Thoracic aorta (tissue), 2 donors: ENCODE data around the gene SLC25A30. TPM values are rescaled to one million over a fixed set of nuclear protein-coding genes. Genes with fewer than 3 reads are reported as not detected.
"Not testable (repeated sequence)": the region's sequence is repeated elsewhere in the genome, so short reads cannot be mapped to it uniquely, and the experiment has no call there.

ENCODE experiments used
- ATAC-seq: fragments of 150-250 bp; one replicate; pipeline ENCODE4 v1.8.0; 2017; ENCODE audit warnings: low read depth; ENCODE audit not compliant: insufficient number of reproducible peaks, low FRiP score
- DNase-seq: peaks from one replicate; pipeline ENCODE4 v3.0.0-alpha.2; 2020; ENCODE audit warnings: low spot score
- H3K27ac ChIP-seq, 2 donors: fragments of 200-600 bp; sonication (generic); 1 replicate in 1 of 2; 2 replicates in 1 of 2; pipeline ENCODE4 v1.5.1; 2016; ENCODE audit warnings: mild to moderate bottlenecking in 2 of 2, moderate library complexity in 2 of 2
- H3K27me3 ChIP-seq: fragments of 200-600 bp; sonication (generic); replicated peaks from 2 replicates; pipeline ENCODE4 v1.6.0; 2016; ENCODE audit warnings: mild to moderate bottlenecking; ENCODE audit not compliant: insufficient read depth
- H3K36me3 ChIP-seq: fragments of 200-600 bp; sonication (generic); one replicate; pipeline ENCODE4 v1.5.1; 2016
- H3K4me1 ChIP-seq, 2 donors: fragments of 200-600 bp; sonication (generic); 1 replicate in 1 of 2; 2 replicates in 1 of 2; pipeline versions ENCODE4 v1.5.1 to v1.6.0; 2016; ENCODE audit warnings: low read depth in 2 of 2, mild to moderate bottlenecking in 1 of 2; ENCODE audit not compliant: control insufficient read depth in 1 of 2
- H3K4me3 ChIP-seq: fragments of 200-600 bp; sonication (generic); 2 replicates; pipeline ENCODE4 v1.5.1; 2016; ENCODE audit warnings: mild to moderate bottlenecking
- H3K9me3 ChIP-seq: fragments of 200-600 bp; sonication (generic); 2 replicates; pipeline ENCODE4 v1.5.1; 2016
- total RNA-seq, 2 donors: library from RNA; depleted of rRNA; stranded (reverse); fragments of >200 nt; gene quantifications; one replicate each; pipeline versions ENCODE4 v1.1.0 to v1.2.3, GENCODE V29; 2016
- TF ChIP-seq, protein P1 (sequence below): fragments of 200-600 bp; sonication (generic); IDR thresholded peaks from one replicate; pipeline ENCODE4 v1.5.1; 2019; ENCODE audit warnings: antibody characterized with exemption

SLC25A30 gene
- total RNA-seq, 2 donors from 2014 or later = 18.7 to 19.9 TPM

GRCh38 chr13:45432737-45433380, 14.7 kb upstream of the SLC25A30 start:
- Histone ChIP-seq H3K27ac (no peak overlapping the region), H3K36me3 (no peaks in the 10 kb centered on the region), H3K27me3 (no peaks in the 10 kb centered on the region), H3K9me3 (no peaks in the 10 kb centered on the region), H3K4me1 (peaks cover 0 to 7% of the 10 kb centered on the region in 2 donors), H3K4me3 (no peak overlapping the region)
- TF ChIP-seq, protein P1, sequence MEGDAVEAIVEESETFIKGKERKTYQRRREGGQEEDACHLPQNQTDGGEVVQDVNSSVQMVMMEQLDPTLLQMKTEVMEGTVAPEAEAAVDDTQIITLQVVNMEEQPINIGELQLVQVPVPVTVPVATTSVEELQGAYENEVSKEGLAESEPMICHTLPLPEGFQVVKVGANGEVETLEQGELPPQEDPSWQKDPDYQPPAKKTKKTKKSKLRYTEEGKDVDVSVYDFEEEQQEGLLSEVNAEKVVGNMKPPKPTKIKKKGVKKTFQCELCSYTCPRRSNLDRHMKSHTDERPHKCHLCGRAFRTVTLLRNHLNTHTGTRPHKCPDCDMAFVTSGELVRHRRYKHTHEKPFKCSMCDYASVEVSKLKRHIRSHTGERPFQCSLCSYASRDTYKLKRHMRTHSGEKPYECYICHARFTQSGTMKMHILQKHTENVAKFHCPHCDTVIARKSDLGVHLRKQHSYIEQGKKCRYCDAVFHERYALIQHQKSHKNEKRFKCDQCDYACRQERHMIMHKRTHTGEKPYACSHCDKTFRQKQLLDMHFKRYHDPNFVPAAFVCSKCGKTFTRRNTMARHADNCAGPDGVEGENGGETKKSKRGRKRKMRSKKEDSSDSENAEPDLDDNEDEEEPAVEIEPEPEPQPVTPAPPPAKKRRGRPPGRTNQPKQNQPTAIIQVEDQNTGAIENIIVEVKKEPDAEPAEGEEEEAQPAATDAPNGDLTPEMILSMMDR = no peak
- DNase-seq (no peak), ATAC-seq (no peak)

DNA sequence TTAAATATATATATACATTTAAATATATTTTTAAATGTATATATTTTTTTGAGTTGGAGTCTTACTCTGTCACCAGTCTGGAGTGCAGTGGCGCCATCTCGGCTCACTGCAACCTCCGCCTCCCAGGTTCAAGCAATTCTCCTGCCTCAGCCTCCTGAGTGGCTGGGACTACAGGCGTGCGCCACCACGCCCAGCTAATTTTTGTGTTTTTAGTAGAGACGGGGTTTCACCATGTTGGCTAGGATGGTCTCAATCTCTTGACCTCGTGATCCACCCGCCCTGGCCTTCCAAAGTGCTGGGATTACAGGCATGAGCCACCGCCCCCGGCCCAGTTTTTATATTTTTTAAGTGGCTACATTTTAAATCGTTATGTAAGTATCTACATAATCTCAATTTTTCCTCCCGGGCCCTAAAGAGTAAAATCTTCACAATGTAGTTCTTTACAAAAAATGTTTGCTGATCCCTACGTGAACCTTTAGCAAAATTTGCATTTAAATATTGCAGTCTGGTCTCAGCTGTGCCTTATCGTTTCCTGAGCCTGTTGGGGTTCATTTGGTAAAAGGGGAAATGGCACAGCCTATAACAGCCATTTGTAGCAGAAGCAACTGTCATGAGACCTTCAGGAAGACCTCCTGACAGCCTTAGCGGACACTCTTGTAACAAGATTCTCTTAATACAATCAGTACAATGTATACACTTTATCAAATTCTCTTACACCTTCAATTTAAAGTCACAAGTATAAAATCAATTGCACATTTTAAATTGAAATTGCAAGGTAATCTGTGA, 8.1 kb upstream of the SLC25A30 start:
- H3K27me3 ChIP-seq, H3K4me1 ChIP-seq, ATAC-seq, H3K36me3 ChIP-seq, H3K4me3 ChIP-seq, H3K9me3 ChIP-seq, H3K27ac ChIP-seq, DNase-seq: not testable (repeated sequence)

- Histone ChIP-seq H3K4me3 (no peak overlapping the region), H3K36me3 (no peaks in the 10 kb centered on the region), H3K4me1 (no peaks in the 10 kb centered on the region), H3K27me3 (no peaks in the 10 kb centered on the region), H3K9me3 (no peaks in the 10 kb centered on the region), H3K27ac (no peak overlapping the region)
- DNase-seq (no peak), ATAC-seq (no peak)
- TF ChIP-seq, protein P1 = no peak
These were observed 4.6 kb upstream of the SLC25A30 start for GRCh38 chr13:45422731-45423292.

- Histone ChIP-seq H3K36me3 (no peaks in the 10 kb centered on the region), H3K27ac (no peak overlapping the region), H3K4me3 (no peak overlapping the region), H3K9me3 (no peaks in the 10 kb centered on the region), H3K4me1 (peaks cover 10 to 16% of the 10 kb centered on the region in 2 donors), H3K27me3 (no peaks in the 10 kb centered on the region)
- DNase-seq (no peak), ATAC-seq (no peak)
- TF ChIP-seq, protein P1 = no peak
These were observed 1.8 kb upstream of the SLC25A30 start for GRCh38 chr13:45419945-45420344.

DNA sequence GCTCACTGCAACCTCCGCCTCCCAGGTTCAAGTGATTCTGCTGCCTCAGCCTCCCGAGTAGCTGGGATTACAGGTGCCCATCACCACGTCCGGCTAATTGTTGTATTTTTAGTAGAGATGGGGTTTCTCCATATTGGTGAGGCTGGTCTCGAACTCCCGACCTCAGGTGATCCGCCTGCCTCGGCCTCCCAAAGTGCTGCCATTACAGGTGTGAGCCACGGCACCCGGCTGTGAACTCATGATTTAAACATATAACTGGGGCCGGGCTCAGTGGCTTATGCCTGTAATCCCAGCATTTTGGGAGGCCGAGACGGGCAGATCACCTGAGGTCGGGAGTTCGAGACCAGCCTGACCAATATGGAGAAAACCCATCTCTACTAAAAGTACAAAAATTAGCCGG, 1.2 kb upstream of the SLC25A30 start:
- ATAC-seq, H3K4me3 ChIP-seq, H3K36me3 ChIP-seq, H3K27me3 ChIP-seq, H3K27ac ChIP-seq, DNase-seq, H3K9me3 ChIP-seq: not testable (repeated sequence)
- peaks cover 11 to 21% of the 10 kb centered on the region in 2 donors for H3K4me1 ChIP-seq

GRCh38 chr13:45416516-45417128, 1.6 kb downstream of the SLC25A30 start:
- ATAC-seq (no peak), DNase-seq (no peak)
- Histone ChIP-seq H3K9me3 (no peaks in the 10 kb centered on the region), H3K27ac (peak overlapping the region; percentile 81 to 83), H3K4me3 (peak overlapping the region; percentile 90), H3K4me1 (peaks cover 11 to 30% of the 10 kb centered on the region in 2 donors), H3K27me3 (no peaks in the 10 kb centered on the region), H3K36me3 (no peaks in the 10 kb centered on the region)
- TF ChIP-seq, protein P1 = no peak
